Uterus (tissue), 2 donors: Measurements from ENCODE around the gene KRTAP10-9.

Experiments used
- CTCF ChIP-seq, 4 experiments: fragments of 200-600 bp in 2 of 4; fragments of 450-650 bp in 2 of 4; sonication (generic) in 2 of 4; IDR thresholded peaks; one replicate each; pipeline ENCODE4 v1.5.1; 2016 to 2019; ENCODE audit warnings: antibody characterized with exemption in 4 of 4, mild to moderate bottlenecking in 2 of 4, moderate library complexity in 1 of 4
- POLR2A ChIP-seq, 2 donors: fragments of 450-650 bp; IDR thresholded peaks; one replicate each; pipeline ENCODE4 v1.6.1; 2016; ENCODE audit warnings: antibody characterized with exemption in 2 of 2, mild to moderate bottlenecking in 1 of 2, moderate library complexity in 1 of 2

GRCh38 chr21:44666401-44667320 is 39.8 kb downstream of the KRTAP10-9 start, which contains the start of gene KRTAP12-2:
- TF ChIP-seq POLR2A (IDR thresholded peaks at IDR 0.05) (no peak), CTCF (IDR thresholded peaks at IDR 0.05) (no peak)
